ENCODE results near the gene TSHZ2. TPM values are rescaled to one million over a fixed set of nuclear protein-coding genes. Genes with fewer than 3 reads are reported as not detected.

Gene TSHZ2
- total RNA-seq, 1 donor from 2014 or later = 5.2 TPM

DNA sequence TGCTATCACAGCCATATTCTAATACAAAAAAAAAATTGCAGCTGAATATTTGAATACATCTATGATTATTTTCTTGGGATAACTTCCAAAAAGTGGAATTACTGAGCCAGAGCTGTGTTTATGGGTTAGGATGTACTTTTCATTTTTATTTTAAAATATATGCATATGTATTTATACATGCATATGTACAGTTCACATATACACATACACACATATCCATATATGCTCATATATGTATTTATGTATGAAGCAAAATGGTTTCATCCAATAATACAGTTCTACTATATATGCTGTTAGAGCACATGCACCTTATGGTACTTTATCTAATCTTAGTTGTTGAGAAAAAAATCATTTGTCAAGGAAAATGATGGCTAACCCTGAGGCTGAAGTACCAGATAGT, 54.9 kb downstream of the TSHZ2 start:
- no peaks in the 10 kb centered on the region for H3K36me3 ChIP-seq
- no peaks in the 10 kb centered on the region for H3K27me3 ChIP-seq
- H3K4me3 ChIP-seq = no peak overlapping the region
- no peak for ATAC-seq
- no peak overlapping the region for H3K27ac ChIP-seq
- TF ChIP-seq, protein P1, sequence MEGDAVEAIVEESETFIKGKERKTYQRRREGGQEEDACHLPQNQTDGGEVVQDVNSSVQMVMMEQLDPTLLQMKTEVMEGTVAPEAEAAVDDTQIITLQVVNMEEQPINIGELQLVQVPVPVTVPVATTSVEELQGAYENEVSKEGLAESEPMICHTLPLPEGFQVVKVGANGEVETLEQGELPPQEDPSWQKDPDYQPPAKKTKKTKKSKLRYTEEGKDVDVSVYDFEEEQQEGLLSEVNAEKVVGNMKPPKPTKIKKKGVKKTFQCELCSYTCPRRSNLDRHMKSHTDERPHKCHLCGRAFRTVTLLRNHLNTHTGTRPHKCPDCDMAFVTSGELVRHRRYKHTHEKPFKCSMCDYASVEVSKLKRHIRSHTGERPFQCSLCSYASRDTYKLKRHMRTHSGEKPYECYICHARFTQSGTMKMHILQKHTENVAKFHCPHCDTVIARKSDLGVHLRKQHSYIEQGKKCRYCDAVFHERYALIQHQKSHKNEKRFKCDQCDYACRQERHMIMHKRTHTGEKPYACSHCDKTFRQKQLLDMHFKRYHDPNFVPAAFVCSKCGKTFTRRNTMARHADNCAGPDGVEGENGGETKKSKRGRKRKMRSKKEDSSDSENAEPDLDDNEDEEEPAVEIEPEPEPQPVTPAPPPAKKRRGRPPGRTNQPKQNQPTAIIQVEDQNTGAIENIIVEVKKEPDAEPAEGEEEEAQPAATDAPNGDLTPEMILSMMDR (IDR thresholded peaks at IDR 0.05) = no peak
- no peaks in the 10 kb centered on the region for H3K4me1 ChIP-seq
- intact Hi-C loops (cut with DNase I) = no loop called here
- DNase-seq = no peak
- H3K9me3 ChIP-seq = no peaks in the 10 kb centered on the region

DNA sequence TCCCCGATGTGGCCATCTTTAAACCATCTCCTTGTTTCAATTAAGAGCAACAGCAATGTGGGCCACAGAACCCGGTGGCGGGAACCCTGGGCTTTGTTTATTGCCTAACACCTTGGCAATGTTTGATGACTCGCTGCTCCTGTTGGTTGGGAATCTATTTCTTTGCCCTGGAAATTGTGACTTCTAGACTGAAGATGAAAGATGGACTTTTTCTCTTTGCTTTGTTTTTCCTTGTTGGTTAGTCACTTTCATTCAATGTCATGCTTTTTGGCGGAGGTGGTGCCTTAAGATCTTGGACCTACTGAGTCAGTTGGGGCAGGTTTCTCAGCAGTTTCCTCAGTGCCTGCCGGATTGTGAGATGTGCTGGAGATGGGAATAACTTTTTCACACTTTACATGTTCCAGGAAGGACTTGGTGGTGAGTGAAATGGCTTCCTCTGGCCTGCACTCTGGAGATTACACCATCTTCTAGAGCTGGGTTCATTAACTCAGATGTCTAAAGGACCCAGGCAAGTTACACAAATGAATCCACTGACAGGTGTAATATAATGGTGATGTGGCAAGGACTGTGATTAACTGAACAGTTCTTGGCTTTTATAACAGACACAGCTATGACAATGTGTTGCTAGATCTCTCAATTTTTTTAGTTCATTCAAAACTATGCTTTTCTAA, 56.3 kb downstream of the TSHZ2 start:
- Histone ChIP-seq H3K27ac (no peak overlapping the region), H3K36me3 (no peaks in the 10 kb centered on the region), H3K4me1 (no peaks in the 10 kb centered on the region), H3K4me3 (no peak overlapping the region), H3K27me3 (no peaks in the 10 kb centered on the region), H3K9me3 (no peaks in the 10 kb centered on the region)
- TF ChIP-seq, protein P1 (IDR thresholded peaks at IDR 0.05) = no peak
- no peak for DNase-seq
- ATAC-seq = no peak
- intact Hi-C loops (cut with DNase I) = no loop called here

DNA sequence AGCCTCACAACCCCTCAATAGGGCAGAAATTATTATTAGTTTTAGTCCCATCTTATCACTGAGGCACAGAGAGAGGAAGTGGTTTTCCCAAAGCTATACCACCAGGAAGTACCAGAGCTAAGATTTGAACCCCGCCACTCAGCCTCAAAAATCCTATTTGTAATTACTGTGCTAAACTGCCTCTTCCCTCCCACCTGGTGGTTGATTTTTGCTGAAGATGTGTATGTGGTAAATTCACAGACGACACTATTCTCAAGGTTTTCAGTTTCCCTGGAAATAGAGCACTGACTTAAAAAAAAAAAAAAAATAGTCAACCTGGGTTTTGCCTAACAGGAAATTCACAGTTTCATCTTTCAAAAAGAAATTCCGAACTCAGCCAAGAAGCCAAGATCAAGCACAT, 57.9 kb downstream of the TSHZ2 start:
- DNase-seq (no peak), ATAC-seq (no peak)
- Histone ChIP-seq H3K36me3 (no peaks in the 10 kb centered on the region), H3K9me3 (no peaks in the 10 kb centered on the region), H3K27ac (no peak overlapping the region), H3K27me3 (no peaks in the 10 kb centered on the region), H3K4me3 (no peak overlapping the region), H3K4me1 (no peaks in the 10 kb centered on the region)
- TF ChIP-seq, protein P1 (IDR thresholded peaks at IDR 0.05) = no peak
- intact Hi-C loops (cut with DNase I) = no loop called here

DNA sequence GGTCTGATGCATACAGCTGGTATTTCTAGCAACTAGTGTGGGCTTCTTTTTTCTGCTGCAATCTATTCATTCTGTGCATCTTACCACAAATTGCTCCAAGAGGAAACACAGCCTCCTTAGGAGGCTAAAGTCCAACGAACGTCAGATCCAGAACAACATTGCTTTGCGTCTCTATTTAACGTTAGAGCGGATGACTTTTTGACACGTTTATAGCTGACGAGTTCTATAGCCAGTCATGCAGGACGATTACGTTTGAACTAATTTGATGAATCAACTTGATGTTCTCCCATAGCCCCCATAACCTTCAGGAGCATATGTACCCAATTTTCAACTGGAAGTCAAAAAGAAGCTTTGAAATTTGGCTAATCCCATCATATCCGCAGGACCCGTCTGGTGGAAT, 59.9 kb downstream of the TSHZ2 start:
- no peak overlapping the region for H3K27ac ChIP-seq
- TF ChIP-seq, protein P1 (IDR thresholded peaks at IDR 0.05) = no peak
- H3K27me3 ChIP-seq = no peaks in the 10 kb centered on the region
- intact Hi-C loops (cut with DNase I) = no loop called here
- no peaks in the 10 kb centered on the region for H3K36me3 ChIP-seq
- no peaks in the 10 kb centered on the region for H3K4me1 ChIP-seq
- ATAC-seq = no peak
- H3K9me3 ChIP-seq = no peaks in the 10 kb centered on the region
- H3K4me3 ChIP-seq = no peak overlapping the region
- no peak for DNase-seq

DNA sequence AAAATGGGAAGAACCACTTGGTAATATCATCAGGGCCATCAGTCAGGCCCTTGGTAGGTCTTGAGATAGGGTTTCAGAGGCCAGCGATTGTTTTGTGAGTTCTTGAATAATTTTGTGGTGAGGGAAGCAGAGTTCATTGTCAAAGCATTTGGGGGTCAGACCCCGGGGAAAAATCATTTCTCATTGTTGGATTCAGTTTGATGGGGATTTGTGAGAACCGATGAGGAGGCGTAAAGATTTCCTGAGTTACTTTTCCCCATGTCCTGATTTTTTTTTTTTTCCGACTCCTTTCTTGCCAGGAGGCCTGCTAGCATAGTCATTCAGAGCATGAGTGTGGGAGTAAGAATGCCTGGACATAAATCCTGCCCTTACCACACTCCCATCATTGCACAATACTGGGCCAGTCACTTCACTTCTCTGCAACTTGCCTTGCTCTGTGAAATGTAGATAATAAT, 60.3 kb downstream of the TSHZ2 start:
- Histone ChIP-seq H3K27ac (no peak overlapping the region), H3K9me3 (no peaks in the 10 kb centered on the region), H3K36me3 (no peaks in the 10 kb centered on the region), H3K4me1 (no peaks in the 10 kb centered on the region), H3K4me3 (no peak overlapping the region), H3K27me3 (no peaks in the 10 kb centered on the region)
- TF ChIP-seq, protein P1 (IDR thresholded peaks at IDR 0.05) = no peak
- DNase-seq = no peak
- ATAC-seq = peak; percentile 41
- intact Hi-C loops (cut with DNase I) = no loop called here

DNA sequence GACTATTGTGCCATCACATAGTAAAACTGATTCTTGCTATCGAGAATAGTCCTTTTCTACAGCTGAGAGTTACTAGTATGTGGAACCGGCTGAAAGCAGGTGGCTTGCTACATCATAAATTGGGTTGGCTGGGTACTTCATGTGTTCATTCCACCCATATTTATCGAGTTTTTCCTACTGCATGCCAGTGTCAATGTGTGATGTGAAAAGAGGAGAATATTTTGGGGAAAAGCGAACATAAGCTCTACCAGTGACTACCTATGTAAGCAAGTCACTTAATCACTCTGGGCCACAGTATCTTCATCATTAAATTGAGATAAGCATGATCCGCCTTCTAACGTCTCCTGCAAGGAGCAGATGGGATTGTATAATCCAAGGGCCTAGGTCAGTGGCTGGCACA, 61.0 kb downstream of the TSHZ2 start:
- no peaks in the 10 kb centered on the region for H3K4me1 ChIP-seq
- H3K27ac ChIP-seq = no peak overlapping the region
- H3K36me3 ChIP-seq = no peaks in the 10 kb centered on the region
- DNase-seq (no peak), ATAC-seq (no peak)
- TF ChIP-seq, protein P1 (IDR thresholded peaks at IDR 0.05) = no peak
- H3K4me3 ChIP-seq = no peak overlapping the region
- intact Hi-C loops (cut with DNase I) = no loop called here
- no peaks in the 10 kb centered on the region for H3K27me3 ChIP-seq
- H3K9me3 ChIP-seq = no peaks in the 10 kb centered on the region

Data from upper lobe of right lung (tissue), 1 donor.